Uterus (tissue), 2 donors: Measurements from ENCODE around the gene DNAH11.

Experiments used
- CTCF ChIP-seq, 4 experiments: fragments of 200-600 bp in 2 of 4; fragments of 450-650 bp in 2 of 4; sonication (generic) in 2 of 4; IDR thresholded peaks; one replicate each; pipeline ENCODE4 v1.5.1; 2016 to 2019; ENCODE audit warnings: antibody characterized with exemption in 4 of 4, mild to moderate bottlenecking in 2 of 4, moderate library complexity in 1 of 4
- POLR2A ChIP-seq, 2 donors: fragments of 450-650 bp; IDR thresholded peaks; one replicate each; pipeline ENCODE4 v1.6.1; 2016; ENCODE audit warnings: antibody characterized with exemption in 2 of 2, mild to moderate bottlenecking in 1 of 2, moderate library complexity in 1 of 2

- no peak for TF ChIP-seq POLR2A (IDR thresholded peaks at IDR 0.05)
- TF ChIP-seq CTCF (IDR thresholded peaks at IDR 0.05) = no peak
Measured at GRCh38 chr7:21544303-21544656, 1.4 kb downstream of the DNAH11 start.
